GM15510 (cell line): ENCODE measurements around the gene KDSR.
A peak's percentile ranks its signal among the peaks of the same experiment; 100 is the strongest.

Source experiments
- POLR2A ChIP-seq: IDR thresholded peaks from 3 replicates; pipeline ENCODE4 v1.6.1; 2011; ENCODE audit warnings: borderline replicate concordance; ENCODE audit not compliant: insufficient read length; ENCODE audit errors: extremely low read depth

KDSR gene

GRCh38 chr18:63367053-63367953, at the start of gene KDSR:
KDSR (minus strand) TSS chr18:63367206; CDS start chr18:63367118, 88 bp downstream.
- peak; percentile 89 for TF ChIP-seq POLR2A

- TF ChIP-seq POLR2A, result no peak
These were observed 45.9 kb upstream of the KDSR start for GRCh38 chr18:63412953-63413352.

DNA sequence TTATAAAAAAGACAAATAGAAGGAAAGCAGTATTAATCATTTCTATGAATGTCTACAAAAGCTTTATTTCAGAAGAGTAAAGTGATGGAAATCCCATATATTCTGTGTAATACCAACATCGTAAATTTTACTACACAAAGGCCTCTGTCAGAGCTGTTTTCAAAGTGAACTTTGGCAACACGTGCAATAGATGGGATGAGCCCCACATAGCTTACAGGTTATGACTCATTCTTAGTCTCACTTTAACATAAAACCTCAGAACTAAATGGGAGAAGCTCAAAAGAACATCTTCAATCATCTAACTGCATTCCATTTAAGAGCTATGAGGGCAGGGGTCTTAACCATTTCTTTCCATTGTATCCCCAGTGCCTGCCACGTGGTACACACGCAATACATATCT, 43.8 kb upstream of the KDSR start:
- TF ChIP-seq POLR2A, result no peak

DNA sequence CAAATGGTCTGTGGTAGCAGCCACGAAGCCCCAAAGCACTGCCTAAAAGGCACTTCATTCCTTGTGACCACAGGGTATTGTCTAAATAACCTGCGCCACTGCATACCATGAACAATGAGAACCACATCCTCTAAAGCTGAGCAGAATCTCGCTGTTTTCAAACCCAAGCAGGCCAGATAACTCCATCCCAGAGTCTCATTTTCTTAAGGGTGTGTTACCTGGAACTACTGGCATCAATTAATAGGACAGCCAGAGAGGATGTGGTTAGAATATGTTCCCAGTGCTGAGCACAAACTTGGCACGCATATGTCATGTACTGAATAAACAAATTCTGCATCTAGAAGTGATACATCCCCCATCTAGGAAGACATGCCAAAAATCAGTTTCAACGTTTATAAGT, 42.3 kb upstream of the KDSR start:
- TF ChIP-seq POLR2A, result no peak

- no peak for TF ChIP-seq POLR2A
These were observed 40.7 kb upstream of the KDSR start for GRCh38 chr18:63407734-63408133.

GRCh38 chr18:63405986-63406385, 39.0 kb upstream of the KDSR start:
- TF ChIP-seq POLR2A, result no peak

DNA sequence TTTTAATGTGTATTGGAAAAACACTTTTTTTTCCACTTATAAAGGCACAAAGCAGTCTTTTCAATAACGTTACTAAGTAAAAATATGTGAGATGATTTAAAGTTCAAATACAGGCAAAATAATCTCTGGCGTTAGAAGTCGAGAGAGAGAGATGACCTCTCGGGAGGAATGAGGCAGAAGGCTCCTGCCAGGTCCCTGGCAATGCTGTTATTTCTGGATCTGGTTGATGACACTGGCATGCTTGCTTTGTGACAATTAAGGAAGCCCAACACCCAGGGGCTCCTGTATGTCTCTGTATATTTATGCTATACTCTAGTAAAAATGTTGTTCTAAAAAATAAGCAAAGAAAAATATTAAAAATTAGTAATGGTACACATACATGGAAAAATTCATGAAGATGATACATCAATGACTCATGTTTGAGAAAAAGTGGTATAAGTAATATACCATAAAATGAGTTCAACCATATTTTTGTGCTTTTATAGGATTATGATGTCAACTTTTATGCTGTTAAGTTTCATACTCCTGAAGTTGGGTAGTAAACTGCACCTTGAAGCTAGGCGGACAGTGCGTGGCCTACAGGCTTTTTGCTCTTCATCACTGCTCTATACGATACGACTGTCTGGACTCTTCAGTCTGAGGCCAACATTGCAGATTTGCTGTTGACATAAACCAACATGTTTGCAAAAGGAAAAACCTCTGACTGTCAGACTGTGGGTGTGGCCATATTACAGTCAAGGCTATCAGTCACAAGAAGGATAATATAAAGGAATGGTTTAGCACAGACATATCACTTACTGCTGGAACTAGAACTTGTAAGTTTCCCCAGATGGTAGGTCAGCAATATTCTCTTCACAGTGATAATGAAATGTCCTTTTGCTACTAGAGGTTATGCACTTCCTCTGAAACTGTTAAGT, 35.5 kb upstream of the KDSR start:
- TF ChIP-seq POLR2A, result no peak

DNA sequence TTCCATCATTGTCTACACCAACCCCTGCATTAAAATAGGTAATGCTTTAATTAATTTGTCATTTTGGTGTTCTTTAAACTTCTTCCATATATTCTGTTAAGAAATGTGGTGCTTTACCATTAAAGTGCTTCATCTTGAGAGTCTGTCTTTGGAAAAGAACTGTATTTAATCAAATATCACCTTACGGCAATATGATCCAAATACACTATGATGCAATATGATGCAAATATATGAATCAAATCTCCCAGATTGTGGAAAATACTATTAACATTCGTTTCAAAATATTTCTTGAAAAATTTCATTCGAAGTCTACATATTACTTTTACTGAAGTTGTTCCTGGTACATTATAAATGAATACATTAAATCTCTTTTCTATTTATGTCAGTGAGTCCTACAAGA, 32.3 kb upstream of the KDSR start:
- no peak for TF ChIP-seq POLR2A

GRCh38 chr18:63397349-63397748, 30.3 kb upstream of the KDSR start:
- TF ChIP-seq POLR2A, result no peak

DNA sequence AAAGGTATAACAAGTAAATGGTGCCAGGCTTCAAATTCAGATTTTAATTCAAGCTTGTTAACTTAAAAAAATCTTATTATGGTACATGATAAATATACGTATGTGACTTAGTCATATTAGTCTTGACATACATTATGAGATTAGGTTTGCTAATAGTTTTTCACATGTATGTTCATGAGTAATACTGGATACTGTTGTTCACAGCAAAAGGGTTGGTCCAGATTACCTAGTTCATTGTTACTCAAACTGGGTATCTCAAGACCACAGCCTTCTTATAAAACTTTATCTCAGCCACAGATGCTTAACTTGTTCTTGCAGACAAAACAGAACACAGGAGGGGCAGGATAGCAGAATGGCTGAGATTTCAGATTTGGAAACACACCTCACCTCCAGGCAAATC, 28.5 kb upstream of the KDSR start:
- no peak for TF ChIP-seq POLR2A

DNA sequence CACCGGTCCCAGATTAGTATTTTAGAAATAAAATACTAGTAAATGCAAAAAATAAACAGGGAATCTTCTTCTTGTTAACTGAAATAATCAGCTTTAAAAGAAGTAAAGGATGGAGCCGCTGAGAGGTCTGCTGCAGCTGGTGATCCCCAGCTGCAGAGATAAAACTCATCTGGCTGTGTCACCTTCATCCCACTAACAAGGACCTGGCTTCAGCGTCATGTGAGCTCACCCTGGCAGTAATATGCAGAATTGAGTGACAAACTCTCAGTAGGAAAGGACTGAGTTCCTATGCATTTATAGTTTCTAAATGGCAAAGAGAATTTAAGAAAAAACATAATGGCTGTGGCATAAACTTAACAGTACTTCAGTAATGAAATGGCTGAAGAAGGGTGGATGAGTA, 27.9 kb upstream of the KDSR start:
- no peak for TF ChIP-seq POLR2A

DNA sequence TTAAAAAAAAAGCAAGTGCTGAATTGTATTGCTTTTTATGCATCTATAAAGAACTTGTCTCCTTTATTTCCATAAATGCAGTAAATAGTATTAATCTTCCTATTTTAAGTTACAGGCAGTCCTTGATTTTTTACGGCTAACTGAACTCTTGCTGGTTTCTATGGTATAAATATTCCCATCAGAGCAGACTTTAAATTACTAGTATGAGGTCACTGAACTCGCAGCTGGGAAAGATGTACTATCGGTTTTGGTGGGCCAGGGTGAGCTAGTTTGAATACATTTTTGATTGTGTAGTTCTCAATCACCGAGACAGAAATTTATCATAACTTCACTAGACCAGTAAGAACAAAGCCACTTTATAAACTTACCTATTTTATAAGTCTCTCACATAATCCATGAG, 20.9 kb upstream of the KDSR start:
- TF ChIP-seq POLR2A, result no peak

DNA sequence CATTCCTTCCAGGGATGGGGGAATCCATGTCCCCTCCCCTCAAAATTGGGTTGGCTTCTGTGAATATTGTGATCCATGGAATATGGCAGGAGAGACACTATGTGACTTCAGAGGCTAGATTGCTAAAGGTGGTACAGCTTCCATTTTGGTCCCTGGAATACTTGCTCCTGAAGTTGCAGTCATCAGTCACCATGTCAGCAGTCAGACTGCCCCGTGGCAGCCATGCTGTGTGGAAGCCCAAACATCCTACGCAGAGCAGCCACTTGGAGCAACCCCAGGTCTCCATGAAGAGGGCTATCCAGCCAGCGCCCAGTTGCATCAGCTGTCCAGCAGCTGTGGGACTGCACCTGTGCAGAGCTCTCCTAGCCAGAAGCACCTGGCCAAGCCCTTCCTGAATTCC, 15.8 kb upstream of the KDSR start:
- TF ChIP-seq POLR2A, result no peak

- TF ChIP-seq POLR2A, result no peak
These were observed 12.6 kb upstream of the KDSR start for GRCh38 chr18:63379639-63379962.

GRCh38 chr18:63378919-63379638, 12.1 kb upstream of the KDSR start:
- no peak for TF ChIP-seq POLR2A
